ENCODE measurements around the gene PTPRC.

GRCh38 chr1:198717510-198717909 lies 78.7 kb downstream of the PTPRC start:
- TF ChIP-seq POLR2A (IDR thresholded peaks at IDR 0.05) (no peak), CTCF (IDR thresholded peaks at IDR 0.05) (no peak)
